Fibroblast of skin of left biceps (primary cell): ENCODE results near the gene PCSK7.
"Not testable (repeated sequence)": the region's sequence is repeated elsewhere in the genome, so short reads cannot be mapped to it uniquely, and the experiment has no call there.

Source experiments
- DNase-seq, 2 experiments: peaks; one replicate each; pipeline ENCODE4 v3.0.0-alpha.2; 2013; ENCODE audit warnings: low read depth in 2 of 2

Gene PCSK7

DNA sequence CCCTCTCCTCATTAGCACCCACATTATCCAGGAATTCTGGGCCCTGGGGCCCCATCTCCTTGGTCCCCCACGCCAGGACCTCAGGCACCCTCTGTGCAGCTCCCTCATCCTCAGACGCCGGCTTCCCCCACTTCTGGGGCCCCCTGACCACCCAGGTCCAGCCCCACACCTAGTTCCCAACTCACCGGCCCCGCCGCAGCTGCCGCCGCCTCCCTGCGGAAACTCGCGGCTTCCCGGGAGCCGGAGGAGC lies at the start of gene PCSK7:
PCSK7 (minus strand) TSS at position 232 of the 250 bp plus-strand sequence. CDS start 2,229 bp downstream, outside the sequence.
- no peak for DNase-seq

GRCh38 chr11:117281159-117281558 lies 49.3 kb upstream of the PCSK7 start:
- DNase-seq, result peak; percentile 97

DNA sequence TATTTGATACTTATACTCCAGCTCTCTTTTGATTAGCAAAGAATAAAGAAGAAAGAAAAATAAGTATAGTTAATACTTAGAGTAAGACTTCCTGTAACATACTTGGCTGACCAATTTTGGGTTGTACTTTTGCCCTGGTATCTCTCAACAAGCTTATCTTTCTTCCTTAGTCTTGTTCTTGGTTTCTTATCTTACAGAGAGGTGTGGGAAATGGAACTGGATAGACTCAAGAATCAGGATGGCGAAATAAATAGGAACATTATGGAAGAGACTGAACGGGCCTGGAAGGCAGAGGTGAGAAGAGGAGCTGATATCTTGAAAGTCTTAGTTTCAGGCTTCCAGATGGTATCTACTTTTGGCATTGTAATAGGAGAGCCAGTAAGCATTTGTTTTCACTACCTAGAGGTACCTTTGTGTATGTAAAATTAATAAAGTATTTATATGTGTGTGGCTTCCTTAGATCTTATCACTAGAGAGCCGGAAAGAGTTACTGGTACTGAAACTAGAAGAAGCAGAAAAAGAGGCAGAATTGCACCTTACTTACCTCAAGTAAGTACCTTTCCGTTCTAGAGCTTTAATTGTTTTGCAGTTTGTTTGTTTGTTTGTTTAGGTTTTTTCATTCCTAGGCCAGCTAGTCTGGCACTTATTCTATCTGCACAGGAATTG lies 48.0 kb upstream of the PCSK7 start:
- no peak for DNase-seq

DNA sequence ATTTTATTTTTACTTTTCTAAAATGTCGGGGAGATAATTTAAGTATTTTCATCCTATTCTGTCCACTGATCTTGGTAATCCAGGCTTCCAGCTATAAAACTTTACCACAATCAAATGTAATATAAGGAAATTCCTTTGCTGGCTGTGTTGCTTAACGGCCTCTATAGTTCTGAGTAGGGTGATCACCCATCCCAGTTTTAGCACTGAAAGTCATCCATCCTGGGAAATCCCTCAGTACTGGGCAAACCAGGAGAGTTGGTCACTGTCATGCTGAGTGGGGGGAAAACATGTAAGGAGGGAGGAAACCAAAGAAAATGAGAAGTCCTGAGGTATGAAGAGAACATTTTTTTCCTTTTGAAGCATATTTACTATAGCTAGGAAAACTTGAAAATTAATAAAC lies 46.5 kb upstream of the PCSK7 start:
- no peak for DNase-seq

DNA sequence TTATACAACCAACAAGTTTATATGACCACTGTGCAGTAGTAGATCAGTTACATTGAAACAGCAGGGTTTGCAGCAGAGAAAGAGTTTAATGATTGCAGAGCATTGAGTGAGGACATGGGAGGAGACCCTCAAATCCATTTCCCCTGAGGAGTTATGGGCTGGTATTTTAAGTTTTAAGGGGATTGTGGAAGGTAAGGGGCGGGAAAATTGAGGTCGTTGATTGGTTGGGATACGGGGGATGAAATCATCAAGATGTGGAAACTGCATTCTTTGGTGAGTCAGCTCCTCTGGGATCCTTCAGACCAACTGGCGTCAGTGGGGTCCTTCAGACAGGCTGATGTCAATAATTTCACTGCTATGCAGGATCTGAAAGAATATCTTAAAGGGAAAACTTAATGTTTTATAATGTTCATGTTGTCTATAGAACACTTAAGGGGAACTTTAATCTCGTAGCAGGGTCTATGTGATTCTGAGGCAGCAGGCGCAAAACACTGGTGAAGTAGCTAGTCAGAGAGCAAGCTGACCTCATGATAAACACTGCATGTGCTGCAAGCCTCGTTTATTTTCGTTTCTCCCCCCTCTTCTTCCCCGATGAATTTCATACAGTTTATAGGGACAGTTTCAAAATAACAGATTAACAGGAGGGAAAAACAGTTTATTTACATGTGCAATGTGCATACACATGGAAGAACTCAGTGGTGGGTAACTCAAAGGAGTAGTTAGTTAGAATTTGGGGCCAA lies 41.8 kb upstream of the PCSK7 start:
- peak; percentile 72 to 77 for DNase-seq

- DNase-seq, result not testable (repeated sequence)
Measured at GRCh38 chr11:117272175-117272574, 40.3 kb upstream of the PCSK7 start.

GRCh38 chr11:117271208-117271607 lies 39.3 kb upstream of the PCSK7 start:
- DNase-seq, result no peak

GRCh38 chr11:117269856-117270255 lies 38.0 kb upstream of the PCSK7 start:
- no peak for DNase-seq

GRCh38 chr11:117265745-117266144 lies 33.9 kb upstream of the PCSK7 start:
- DNase-seq, result no peak

- not testable (repeated sequence) for DNase-seq
Measured at GRCh38 chr11:117264624-117265323, 32.9 kb upstream of the PCSK7 start.

GRCh38 chr11:117259417-117259816 lies 27.5 kb upstream of the PCSK7 start:
- DNase-seq, result peak; percentile 60 to 66

GRCh38 chr11:117258576-117258975 lies 26.7 kb upstream of the PCSK7 start:
- DNase-seq, result no peak

GRCh38 chr11:117256573-117256972 lies 24.7 kb upstream of the PCSK7 start:
- no peak for DNase-seq

GRCh38 chr11:117255966-117256365 lies 24.1 kb upstream of the PCSK7 start:
- no peak for DNase-seq

DNA sequence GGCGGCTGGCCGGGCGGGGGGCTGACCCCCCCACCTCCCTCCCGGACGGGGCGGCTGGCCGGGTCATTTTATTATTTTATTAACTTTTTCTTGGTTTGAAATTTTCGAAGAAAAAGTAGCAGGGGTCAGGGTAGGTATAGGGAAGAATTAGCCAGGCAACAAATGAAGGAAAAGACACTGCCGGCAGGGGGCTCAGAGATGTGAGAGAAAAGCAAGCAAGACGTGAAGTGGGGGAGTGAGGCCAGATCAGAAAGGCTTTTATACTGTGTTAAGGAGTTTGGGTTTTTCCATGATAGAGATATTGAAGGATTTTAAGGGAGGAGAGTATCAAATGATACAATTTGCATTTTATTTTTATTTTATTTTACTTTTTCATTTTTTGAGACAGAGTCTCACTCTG lies 19.6 kb upstream of the PCSK7 start:
- DNase-seq, result no peak

DNA sequence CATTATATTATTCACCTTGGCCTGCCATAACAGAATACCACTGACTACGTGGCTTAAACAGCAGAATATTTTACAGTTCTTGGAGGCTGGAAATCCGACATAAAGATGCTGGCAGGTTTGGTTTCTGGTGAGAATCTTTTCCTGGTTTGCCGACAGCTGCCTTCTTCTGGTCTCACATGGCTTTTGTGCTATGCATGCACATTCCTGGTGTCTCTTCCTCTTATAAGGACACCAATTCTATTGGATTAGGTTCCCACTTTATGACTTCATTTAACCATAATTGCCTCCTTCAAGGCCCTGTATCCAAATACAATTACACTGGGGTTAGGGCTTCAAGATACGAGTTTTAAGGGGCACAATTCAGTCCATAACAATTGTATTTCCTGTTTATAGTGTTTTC lies 17.7 kb upstream of the PCSK7 start:
- DNase-seq, result no peak

DNA sequence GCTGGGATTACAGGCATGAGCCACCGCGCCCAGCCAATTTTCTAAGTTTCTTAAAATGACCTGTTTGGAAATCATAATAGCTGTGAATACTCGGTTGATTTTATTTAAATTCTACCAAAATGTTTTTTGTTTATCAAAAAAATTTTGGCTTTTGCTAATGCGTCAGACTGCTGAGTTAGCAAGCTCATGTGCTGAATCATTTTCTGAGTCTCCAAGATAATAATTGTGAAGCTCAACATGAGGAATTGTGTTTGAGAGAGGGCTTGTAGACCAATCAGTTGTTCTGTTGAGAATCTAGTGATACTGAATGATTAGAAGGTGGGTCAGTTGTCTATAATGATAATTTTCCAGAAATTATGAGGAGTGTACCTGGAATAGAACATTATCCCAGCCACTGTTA lies 16.5 kb upstream of the PCSK7 start:
- no peak for DNase-seq

- DNase-seq, result peak; percentile 56 to 61
Measured at GRCh38 chr11:117239295-117239694, 7.4 kb upstream of the PCSK7 start.

DNA sequence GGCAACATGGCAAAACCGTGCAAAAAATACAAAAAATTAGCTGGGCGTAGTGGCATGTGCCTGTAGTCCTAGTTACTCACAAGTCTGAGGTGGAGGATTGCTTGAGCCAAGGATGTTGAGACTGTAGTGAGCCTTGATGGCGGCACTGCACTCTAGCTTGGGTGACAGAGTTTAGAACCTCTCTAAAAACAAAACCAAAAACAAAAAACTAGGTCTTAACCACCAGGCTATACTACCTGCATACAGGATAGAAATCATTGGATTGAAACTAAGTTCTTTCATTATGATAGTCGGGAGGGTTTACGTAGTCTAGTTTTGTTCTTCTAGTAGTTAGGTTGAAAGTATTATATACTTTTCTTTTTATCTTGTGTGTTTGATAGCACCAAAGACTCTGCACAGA lies 6.3 kb upstream of the PCSK7 start:
- no peak for DNase-seq

DNA sequence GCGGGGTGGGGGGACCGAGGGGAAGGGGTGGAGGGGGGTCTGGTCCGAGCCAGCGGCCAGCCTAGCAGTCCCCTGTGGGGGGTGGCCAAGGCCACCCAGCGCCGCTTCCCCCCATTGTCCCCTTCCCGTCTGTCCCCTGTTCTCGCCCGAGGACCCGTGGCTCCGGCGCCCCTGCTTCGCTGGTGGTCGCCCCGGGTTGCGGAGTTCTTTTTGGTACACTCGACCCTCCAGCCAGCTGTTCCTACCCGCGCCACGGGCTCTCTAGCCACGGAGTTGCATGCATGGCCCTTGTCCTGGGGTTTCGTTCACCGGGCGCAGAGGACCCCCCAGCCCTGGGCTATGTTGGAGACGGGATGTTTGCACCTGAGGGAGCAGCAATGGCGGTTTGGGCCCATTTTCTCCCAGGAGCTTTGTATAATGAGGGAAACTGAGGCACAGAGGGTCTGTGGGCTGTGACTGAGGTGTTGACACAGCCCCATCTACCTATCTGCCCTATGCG lies 1.1 kb upstream of the PCSK7 start:
- no peak for DNase-seq

GRCh38 chr11:117232092-117232878 lies 412 bp upstream of the PCSK7 start, which contains the start of gene RNF214:
RNF214 (plus strand) TSS chr11:117232671; CDS start chr11:117234273, 1,602 bp downstream.
- peak in 1 of 2 experiments; percentile 47 for DNase-seq
